Endodermal cell (in vitro differentiated cells): ENCODE data around the gene OR1L1. TPM values are rescaled to one million over a fixed set of nuclear protein-coding genes. Genes with fewer than 3 reads are reported as not detected.

Source experiments
- DNase-seq: peaks from one replicate; pipeline ENCODE4 v3.0.0-alpha.2; 2017
- H3K27ac ChIP-seq: 2 replicates; pipeline ENCODE4 v1.5.1; 2013; ENCODE audit warnings: mild to moderate bottlenecking, low read depth, low read length, moderate library complexity
- H3K27me3 ChIP-seq: 2 replicates; pipeline ENCODE4 v1.6.1; 2013; ENCODE audit warnings: mild to moderate bottlenecking, low read length, moderate library complexity; ENCODE audit not compliant: insufficient read depth, control insufficient read depth, poor library complexity, severe bottlenecking
- H3K36me3 ChIP-seq: 2 replicates; pipeline ENCODE4 v1.7.0; 2013; ENCODE audit warnings: mild to moderate bottlenecking, low read length, moderate library complexity; ENCODE audit not compliant: control insufficient read depth, insufficient read depth
- H3K4me1 ChIP-seq: one replicate; pipeline ENCODE4 v1.7.0; 2013; ENCODE audit warnings: low read length; ENCODE audit not compliant: control insufficient read depth, insufficient read depth
- H3K4me3 ChIP-seq: 2 replicates; pipeline ENCODE4 v1.5.1; 2013; ENCODE audit warnings: mild to moderate bottlenecking, low read length, moderate library complexity
- H3K9ac ChIP-seq: 2 replicates; pipeline ENCODE4 v1.6.1; 2013; ENCODE audit warnings: mild to moderate bottlenecking, low read length, moderate library complexity; ENCODE audit not compliant: poor library complexity, severe bottlenecking; ENCODE audit errors: extremely low read depth
- H3K9me3 ChIP-seq: 2 replicates; pipeline ENCODE4 v1.6.1; 2013; ENCODE audit warnings: mild to moderate bottlenecking, low read length, moderate library complexity; ENCODE audit not compliant: control insufficient read depth
- H3K27ac Mint-ChIP-seq: 2 replicates; pipeline ENCODE4 v1.8.0; 2020; ENCODE audit warnings: mixed read lengths
- H3K27me3 Mint-ChIP-seq: 2 replicates; pipeline ENCODE4 v1.8.0; 2021; ENCODE audit warnings: mild to moderate bottlenecking, mixed read lengths; ENCODE audit not compliant: insufficient read depth
- H3K36me3 Mint-ChIP-seq: 2 replicates; pipeline ENCODE4 v1.8.0; 2020; ENCODE audit warnings: low read depth, mixed read lengths
- H3K4me1 Mint-ChIP-seq: 2 replicates; pipeline ENCODE4 v1.8.0; 2020; ENCODE audit warnings: mixed read lengths
- H3K4me3 Mint-ChIP-seq: 2 replicates; pipeline ENCODE4 v1.8.0; 2020; ENCODE audit warnings: mild to moderate bottlenecking, moderate library complexity, mixed read lengths
- H3K9me3 Mint-ChIP-seq: 2 replicates; pipeline ENCODE4 v1.8.0; 2020; ENCODE audit warnings: mild to moderate bottlenecking, mixed read lengths
- WGBS, 2 experiments: methylation state at CpG; one replicate each; pipeline versions ENCODE4 v1.1.5 to v1.1.7; 2013; ENCODE audit warnings: missing lambda C conversion rate in 2 of 2, mixed read lengths in 1 of 2; ENCODE audit not compliant: insufficient coverage in 1 of 2, insufficient read length in 1 of 2; 5-methylcytosine and 5-hydroxymethylcytosine counted together
- long read RNA-seq, 4 experiments: library from polyadenylated mRNA in 2 of 4; library from RNA in 1 of 4; library from capped mRNA in 1 of 4; stranded (forward) in 3 of 4; unstranded in 1 of 4; transcript quantifications; one replicate each; pipeline ENCODE4 v2.0.0, GENCODE V29; 2020 to 2021; ENCODE audit warnings: inconsistent platforms in 1 of 4
- polyA plus RNA-seq, 2 experiments: library from polyadenylated mRNA; stranded (reverse); fragments of 50-300 nt; gene quantifications; one replicate each; pipeline ENCODE4 v1.2.3, GENCODE V29; 2013
- total RNA-seq, 2 donors: library from RNA; stranded (reverse); fragmentation: NEBNext Ultra II Directional in 1 of 2; extraction: Animal tissue kit (Norgen Biotek cat#: 25700) in 1 of 2; gene quantifications; 2 replicates in 1 of 2; 3 replicates in 1 of 2; pipeline ENCODE4 v1.2.1, GENCODE V29; 2021
- TF ChIP-seq, protein P1 (sequence below): fragments of 200-600 bp; sonication (generic); conservative IDR thresholded peaks from 2 replicates; pipeline ENCODE4 v1.5.0; 2021; ENCODE audit warnings: antibody characterized with exemption, mild to moderate bottlenecking

The OR1L1 gene, protein sequence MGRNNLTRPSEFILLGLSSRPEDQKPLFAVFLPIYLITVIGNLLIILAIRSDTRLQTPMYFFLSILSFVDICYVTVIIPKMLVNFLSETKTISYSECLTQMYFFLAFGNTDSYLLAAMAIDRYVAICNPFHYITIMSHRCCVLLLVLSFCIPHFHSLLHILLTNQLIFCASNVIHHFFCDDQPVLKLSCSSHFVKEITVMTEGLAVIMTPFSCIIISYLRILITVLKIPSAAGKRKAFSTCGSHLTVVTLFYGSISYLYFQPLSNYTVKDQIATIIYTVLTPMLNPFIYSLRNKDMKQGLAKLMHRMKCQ
- not detected for total RNA-seq
- not detected for polyA plus RNA-seq (2013, experiment 1 of 2)
- polyA plus RNA-seq (2013, experiment 2 of 2) = not detected
- long read RNA-seq, experiment 1 = 0 reads
- long read RNA-seq, experiment 2 = 0 reads
- long read RNA-seq, experiment 3 = 0 reads
- long read RNA-seq, experiment 4 = 0 reads

DNA sequence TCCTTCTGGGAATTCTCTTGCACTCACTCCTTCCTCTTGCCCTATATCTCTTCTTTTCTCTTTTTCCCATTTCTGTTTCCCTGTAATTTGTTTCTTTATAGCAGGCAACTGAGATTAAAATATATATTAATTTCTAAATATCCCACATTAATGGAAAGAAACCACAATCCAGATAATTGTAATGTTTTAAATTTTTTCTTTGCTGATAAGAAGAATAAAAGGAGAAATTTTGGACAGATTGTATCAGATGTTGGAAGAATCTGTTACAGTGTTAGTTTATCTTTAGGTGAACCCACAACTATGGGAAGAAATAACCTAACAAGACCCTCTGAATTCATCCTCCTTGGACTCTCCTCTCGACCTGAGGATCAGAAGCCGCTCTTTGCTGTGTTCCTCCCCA, at the start of gene OR1L1:
TSS of gene OR1L1 (plus strand) at position 301 of the 400 bp plus-strand sequence. CDS start at position 301, 0 bp downstream.
- peaks cover 76% of the 10 kb centered on the region for H3K9me3 Mint-ChIP-seq
- H3K27me3 Mint-ChIP-seq = no peaks in the 10 kb centered on the region

DNA sequence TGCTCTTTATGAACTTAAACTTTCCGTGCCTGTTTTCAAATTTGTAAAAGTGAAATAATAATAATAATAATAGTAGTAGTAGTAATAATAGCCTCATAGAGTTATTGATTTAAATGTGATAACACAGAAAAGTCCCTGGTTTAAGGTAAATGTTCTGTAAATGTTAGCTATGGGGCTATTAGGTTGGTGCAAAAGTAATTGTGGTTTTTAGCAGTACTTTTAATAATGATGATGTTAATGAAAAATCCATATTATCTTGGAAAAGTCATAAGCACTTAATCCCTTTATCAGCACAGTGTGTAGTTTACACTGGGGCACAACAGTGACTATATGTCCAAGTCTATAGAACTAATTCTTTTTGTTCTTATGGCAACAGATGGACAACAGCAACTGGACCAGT, 47.2 kb upstream of the OR1L1 start, which contains the start of gene OR1Q1:
TSS of gene OR1Q1 (plus strand) at position 377 of the 400 bp plus-strand sequence. CDS start at position 377, 0 bp downstream.
- Histone ChIP-seq H3K36me3 (no peaks in the 10 kb centered on the region), H3K27me3 (no peaks in the 10 kb centered on the region), H3K4me3 (no peak within 1 kb of the TSS), H3K9me3 (peaks cover 65% of the 10 kb centered on the region), H3K9ac (no peak within 1 kb of the TSS), H3K27ac (no peak within 1 kb of the TSS), H3K4me1 (no peaks in the 10 kb centered on the region)
- no peaks in the 10 kb centered on the region for H3K27me3 Mint-ChIP-seq
- H3K36me3 Mint-ChIP-seq = no peaks in the 10 kb centered on the region
- H3K4me1 Mint-ChIP-seq = no peaks in the 10 kb centered on the region
- no peak within 1 kb of the TSS for H3K4me3 Mint-ChIP-seq
- TF ChIP-seq, protein P1, sequence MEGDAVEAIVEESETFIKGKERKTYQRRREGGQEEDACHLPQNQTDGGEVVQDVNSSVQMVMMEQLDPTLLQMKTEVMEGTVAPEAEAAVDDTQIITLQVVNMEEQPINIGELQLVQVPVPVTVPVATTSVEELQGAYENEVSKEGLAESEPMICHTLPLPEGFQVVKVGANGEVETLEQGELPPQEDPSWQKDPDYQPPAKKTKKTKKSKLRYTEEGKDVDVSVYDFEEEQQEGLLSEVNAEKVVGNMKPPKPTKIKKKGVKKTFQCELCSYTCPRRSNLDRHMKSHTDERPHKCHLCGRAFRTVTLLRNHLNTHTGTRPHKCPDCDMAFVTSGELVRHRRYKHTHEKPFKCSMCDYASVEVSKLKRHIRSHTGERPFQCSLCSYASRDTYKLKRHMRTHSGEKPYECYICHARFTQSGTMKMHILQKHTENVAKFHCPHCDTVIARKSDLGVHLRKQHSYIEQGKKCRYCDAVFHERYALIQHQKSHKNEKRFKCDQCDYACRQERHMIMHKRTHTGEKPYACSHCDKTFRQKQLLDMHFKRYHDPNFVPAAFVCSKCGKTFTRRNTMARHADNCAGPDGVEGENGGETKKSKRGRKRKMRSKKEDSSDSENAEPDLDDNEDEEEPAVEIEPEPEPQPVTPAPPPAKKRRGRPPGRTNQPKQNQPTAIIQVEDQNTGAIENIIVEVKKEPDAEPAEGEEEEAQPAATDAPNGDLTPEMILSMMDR = no peak
- WGBS, 2 experiments = 80% methylated on average over 1 of the region's 1 CpG; no CpG with 5 or more reads in 1 of the 2 experiments
- no peak for DNase-seq
- H3K9me3 Mint-ChIP-seq = peaks cover 65% of the 10 kb centered on the region
- H3K27ac Mint-ChIP-seq = no peak within 1 kb of the TSS

More for the DNA sequence above, at the start of gene OR1L1:
- Histone ChIP-seq H3K4me1 (no peaks in the 10 kb centered on the region), H3K27ac (no peak within 1 kb of the TSS), H3K27me3 (no peaks in the 10 kb centered on the region), H3K4me3 (no peak within 1 kb of the TSS), H3K9me3 (peaks cover 52% of the 10 kb centered on the region), H3K9ac (no peak within 1 kb of the TSS), H3K36me3 (no peaks in the 10 kb centered on the region)
- H3K4me1 Mint-ChIP-seq = no peaks in the 10 kb centered on the region
- WGBS, 2 experiments = 31 to 48% methylated on average over 2 of the region's 2 CpGs
- TF ChIP-seq, protein P1 = no peak
- H3K27ac Mint-ChIP-seq = no peak within 1 kb of the TSS
- H3K36me3 Mint-ChIP-seq = no peaks in the 10 kb centered on the region
- DNase-seq = no peak
- no peak within 1 kb of the TSS for H3K4me3 Mint-ChIP-seq

DNA sequence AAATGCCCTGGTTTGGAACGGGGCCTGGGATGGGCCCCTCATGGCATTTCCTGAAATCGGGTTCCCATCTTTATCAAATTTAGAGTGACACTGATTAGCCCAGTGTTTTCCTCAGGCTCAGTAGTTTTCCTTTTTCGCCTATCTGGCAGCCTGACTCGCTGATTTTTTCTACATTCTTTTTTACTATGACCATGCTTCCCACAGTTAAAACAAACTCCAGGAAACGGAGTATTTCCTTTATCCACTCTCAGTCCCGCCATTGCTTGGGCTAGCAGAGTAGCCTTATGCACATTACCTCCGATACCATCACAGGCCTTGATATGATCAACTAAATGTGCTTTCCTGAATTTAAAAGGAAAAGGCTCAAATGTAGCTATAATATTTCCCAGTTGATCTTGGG, 41.5 kb upstream of the OR1L1 start:
- H3K9me3 ChIP-seq = peaks cover 39% of the 10 kb centered on the region
- H3K4me3 ChIP-seq = no peak overlapping the region
- H3K9me3 Mint-ChIP-seq = peaks cover 81% of the 10 kb centered on the region
- WGBS, 2 experiments = 58 to 75% methylated on average over 5 to 7 of the region's 7 CpGs
- TF ChIP-seq, protein P1 = no peak
- H3K4me1 Mint-ChIP-seq = no peaks in the 10 kb centered on the region
- H3K27ac ChIP-seq = no peak overlapping the region
- H3K27ac Mint-ChIP-seq = no peak overlapping the region
- H3K4me1 ChIP-seq = no peaks in the 10 kb centered on the region
- H3K4me3 Mint-ChIP-seq = no peak overlapping the region
- H3K36me3 Mint-ChIP-seq = no peaks in the 10 kb centered on the region
- no peak for DNase-seq
- H3K36me3 ChIP-seq = no peaks in the 10 kb centered on the region
- no peak overlapping the region for H3K9ac ChIP-seq
- no peaks in the 10 kb centered on the region for H3K27me3 ChIP-seq
- H3K27me3 Mint-ChIP-seq = no peaks in the 10 kb centered on the region
